Measurements from ENCODE around the gene LARP4B. TPM values are rescaled to one million over a fixed set of nuclear protein-coding genes. Genes with fewer than 3 reads are reported as not detected.

The LARP4B gene
- total and polyA plus RNA-seq, 2 of the 13 experiments (the other 11 are each of a cell fraction or from before 2014, with no cell fraction given): 19.5 to 30.2 TPM

DNA sequence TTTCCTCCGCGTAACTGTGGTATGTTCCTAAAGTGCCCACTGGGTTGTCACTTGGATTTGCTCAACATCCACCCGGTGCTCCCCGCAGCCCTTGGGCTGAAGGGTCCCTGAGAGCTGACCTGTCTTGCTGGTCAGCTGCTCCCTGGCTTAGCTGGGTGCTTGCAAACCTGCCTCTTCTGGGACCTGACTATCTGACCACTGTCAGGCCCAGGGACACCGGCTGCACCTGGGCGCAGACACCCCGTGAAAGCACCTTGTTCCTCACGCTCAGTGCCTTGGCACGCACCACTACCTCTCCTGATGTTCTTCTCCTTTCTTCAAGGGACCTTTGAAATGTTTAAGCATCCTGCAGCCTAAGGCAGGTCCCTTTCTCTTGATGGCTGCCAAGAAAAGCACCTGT lies 26.6 kb upstream of the LARP4B start:
- WGBS (ENCODE audit: low lambda C conversion rate): 69% methylated on average over 9 of the region's 9 CpGs
- no peak for TF ChIP-seq TSC22D2 (CRISPR knock-in tag; IDR thresholded peaks at IDR 0.05; ENCODE audit: borderline replicate concordance)
- TF ChIP-seq, protein P1, sequence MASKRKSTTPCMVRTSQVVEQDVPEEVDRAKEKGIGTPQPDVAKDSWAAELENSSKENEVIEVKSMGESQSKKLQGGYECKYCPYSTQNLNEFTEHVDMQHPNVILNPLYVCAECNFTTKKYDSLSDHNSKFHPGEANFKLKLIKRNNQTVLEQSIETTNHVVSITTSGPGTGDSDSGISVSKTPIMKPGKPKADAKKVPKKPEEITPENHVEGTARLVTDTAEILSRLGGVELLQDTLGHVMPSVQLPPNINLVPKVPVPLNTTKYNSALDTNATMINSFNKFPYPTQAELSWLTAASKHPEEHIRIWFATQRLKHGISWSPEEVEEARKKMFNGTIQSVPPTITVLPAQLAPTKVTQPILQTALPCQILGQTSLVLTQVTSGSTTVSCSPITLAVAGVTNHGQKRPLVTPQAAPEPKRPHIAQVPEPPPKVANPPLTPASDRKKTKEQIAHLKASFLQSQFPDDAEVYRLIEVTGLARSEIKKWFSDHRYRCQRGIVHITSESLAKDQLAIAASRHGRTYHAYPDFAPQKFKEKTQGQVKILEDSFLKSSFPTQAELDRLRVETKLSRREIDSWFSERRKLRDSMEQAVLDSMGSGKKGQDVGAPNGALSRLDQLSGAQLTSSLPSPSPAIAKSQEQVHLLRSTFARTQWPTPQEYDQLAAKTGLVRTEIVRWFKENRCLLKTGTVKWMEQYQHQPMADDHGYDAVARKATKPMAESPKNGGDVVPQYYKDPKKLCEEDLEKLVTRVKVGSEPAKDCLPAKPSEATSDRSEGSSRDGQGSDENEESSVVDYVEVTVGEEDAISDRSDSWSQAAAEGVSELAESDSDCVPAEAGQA (IDR thresholded peaks at IDR 0.05; ENCODE audit: low read depth): no peak
- TF ChIP-seq, protein P1 (CRISPR knock-in tag; IDR thresholded peaks at IDR 0.05; ENCODE audit: borderline replicate concordance): no peak
- TF ChIP-seq SNRNP70 (IDR thresholded peaks at IDR 0.05; ENCODE audit: low read depth, low read length): no peak
- no peak for TF ChIP-seq ZNF615 (CRISPR knock-in tag; IDR thresholded peaks at IDR 0.05; ENCODE audit: borderline replicate concordance)
- TF ChIP-seq ZBTB8A (CRISPR knock-in tag; IDR thresholded peaks at IDR 0.05; ENCODE audit: borderline replicate concordance, low read depth): no peak
- no peak for TF ChIP-seq ZNF580 (CRISPR knock-in tag; IDR thresholded peaks at IDR 0.05; ENCODE audit: borderline replicate concordance, low read depth)
- no peak for TF ChIP-seq STAT5B (CRISPR knock-in tag; IDR thresholded peaks at IDR 0.05)
- no peak for TF ChIP-seq BRD4 (CRISPR knock-in tag; IDR thresholded peaks at IDR 0.05)
- TF ChIP-seq NCOA5 (CRISPR knock-in tag; IDR thresholded peaks at IDR 0.05): no peak
- TF ChIP-seq NFATC3 (CRISPR knock-in tag; IDR thresholded peaks at IDR 0.05): no peak
- TF ChIP-seq ZNF264 (CRISPR knock-in tag; IDR thresholded peaks at IDR 0.05): no peak
- TF ChIP-seq ZNF282 (IDR thresholded peaks at IDR 0.05; ENCODE audit: partially characterized antibody): no peak
- no peak for TF ChIP-seq MTF1 (CRISPR knock-in tag; IDR thresholded peaks at IDR 0.05)
- intact Hi-C loops (cut with micrococcal nuclease; ENCODE audit: unreplicated experiment) (no loop called here), in situ Hi-C loops (cut with HindIII; ENCODE audit: extremely low pct_ligation_motif_present, low pct_unique_long_range_greater_than_20kb) (no loop called here)
- peaks cover 12 to 48% of the 10 kb centered on the region in 2 experiments for H3K27me3 ChIP-seq (ENCODE audit: control insufficient read depth in 1 of 2, insufficient read depth in 2 of 2, low read length in 2 of 2)
- POLR2A ChIA-PET: no interaction called here
- H3K36me3 ChIP-seq (replicated peaks in 1 of 2; ENCODE audit: control insufficient read depth in 1 of 2, insufficient read depth in 2 of 2, low read length in 2 of 2): no peaks in the 10 kb centered on the region
- CTCF ChIA-PET (ENCODE audit: low intra/inter-chr PET ratio, low total read pairs): no interaction called here
- no peak overlapping the region for H2AFZ ChIP-seq (ENCODE audit: low read length)
- H3K27ac ChIP-seq (ENCODE audit: extremely low read length, insufficient read depth, low read length): no peak overlapping the region
- FAIRE-seq (no peak), DNase-seq (ENCODE audit: low spot score) (no peak), ATAC-seq (no peak)
- H3K79me2 ChIP-seq (ENCODE audit: insufficient read depth, low read length): no peaks in the 10 kb centered on the region
- no peak overlapping the region for H3K9ac ChIP-seq (ENCODE audit: insufficient read depth, low read depth, low read length)
- BruUV-seq (replicated peaks): no TSS peak
- H3K9me3 ChIP-seq (ENCODE audit: low read length): no peaks in the 10 kb centered on the region
- H3K4me3 ChIP-seq (replicated peaks in 1 of 3; ENCODE audit: insufficient read depth in 1 of 3, low read depth in 2 of 3, low read length in 3 of 3): no peak overlapping the region
- H3K4me2 ChIP-seq (ENCODE audit: low read depth, low read length): no peak overlapping the region
- peaks cover 16% of the 10 kb centered on the region for H3K4me1 ChIP-seq (ENCODE audit: insufficient read depth, low read length)
- no peaks in the 10 kb centered on the region for H4K20me1 ChIP-seq (ENCODE audit: insufficient read depth, low read length)
